HepG2 (cell line): ENCODE results near the gene OR1F1. TPM values are rescaled to one million over a fixed set of nuclear protein-coding genes. Genes with fewer than 3 reads are reported as not detected.
A peak's percentile ranks its signal among the peaks of the same experiment; 100 is the strongest.

Source experiments
- BRD4 ChIP-seq: sonication (generic); formaldehyde crosslinking; IDR thresholded peaks from 2 replicates; pipeline ENCODE4 v1.4.0; 2020; ENCODE audit warnings: missing genetic modification reagents
- CENPX ChIP-seq: sonication (generic); formaldehyde crosslinking; IDR thresholded peaks from 2 replicates; pipeline ENCODE4 v1.9.0; 2021; ENCODE audit warnings: mild to moderate bottlenecking, missing genetic modification reagents, moderate library complexity
- HNRNPK ChIP-seq: fragments of 200-400 bp; formaldehyde crosslinking; IDR thresholded peaks from 2 replicates; pipeline ENCODE4 v1.6.1; 2018; ENCODE audit warnings: low read length, low read depth, moderate library complexity, mild to moderate bottlenecking; ENCODE audit not compliant: poor library complexity, severe bottlenecking
- JDP2 ChIP-seq: sonication (generic); formaldehyde crosslinking; IDR thresholded peaks from 2 replicates; pipeline ENCODE4 v1.8.1; 2022; ENCODE audit warnings: missing genetic modification reagents, borderline replicate concordance
- KLF16 ChIP-seq, 2 experiments: sonication (generic) in 1 of 2; formaldehyde crosslinking in 1 of 2; IDR thresholded peaks; 2 replicates each; pipeline versions ENCODE4 v1.6.1 to v1.8.0; 2016 to 2023; ENCODE audit warnings: missing genetic modification reagents in 2 of 2, missing compliant biosample characterization in 1 of 2
- MED8 ChIP-seq: sonication (generic); formaldehyde crosslinking; IDR thresholded peaks from 2 replicates; pipeline ENCODE4 v1.8.1; 2023; ENCODE audit warnings: mild to moderate bottlenecking, missing genetic modification reagents; ENCODE audit not compliant: insufficient replicate concordance
- MTF2 ChIP-seq: sonication (generic); formaldehyde crosslinking; IDR thresholded peaks from 2 replicates; pipeline ENCODE4 v1.5.0; 2020; ENCODE audit warnings: missing genetic modification reagents, borderline replicate concordance
- SPEN ChIP-seq: sonication (generic); formaldehyde crosslinking; IDR thresholded peaks from 2 replicates; pipeline ENCODE4 v1.5.1; 2020; ENCODE audit warnings: low read depth, mild to moderate bottlenecking, missing genetic modification reagents
- SUZ12 ChIP-seq: fragments of 150-350 bp; IDR thresholded peaks from 2 replicates; pipeline ENCODE4 v1.6.1; 2014; ENCODE audit warnings: low read depth, low read length
- ZBTB7B ChIP-seq: sonication (generic); formaldehyde crosslinking; IDR thresholded peaks from 2 replicates; pipeline ENCODE4 v1.4.0; 2020; ENCODE audit warnings: missing genetic modification reagents
- ZNF549 ChIP-seq: sonication (generic); formaldehyde crosslinking; IDR thresholded peaks from 2 replicates; pipeline ENCODE4 v1.5.0; 2020; ENCODE audit warnings: missing genetic modification reagents
- ZSCAN29 ChIP-seq: sonication (generic); formaldehyde crosslinking; conservative IDR thresholded peaks from 2 replicates; pipeline ENCODE4 v1.4.0; 2020; ENCODE audit warnings: mild to moderate bottlenecking, missing genetic modification reagents
- polyA plus RNA-seq, 8 experiments: library from polyadenylated mRNA; depleted of rRNA in 3 of 8; stranded (reverse) in 7 of 8; unstranded in 1 of 8; fragments of >200 nt; fragmentation: Illumina TruSeq in 4 of 8; extraction: Trizol in 4 of 8; gene quantifications; 2 replicates each; pipeline versions ENCODE4 v1.2.1 to v1.2.3, GENCODE V29; 2011 to 2016; ENCODE audit warnings: low read depth in 4 of 8, missing spikeins in 1 of 8, mixed read lengths in 1 of 8; ENCODE audit not compliant: insufficient read depth in 1 of 8
- total RNA-seq, 5 experiments: library from RNA; depleted of rRNA; stranded (reverse); fragments of >200 nt; fragmentation: Illumina TruSeq; extraction: Trizol; gene quantifications; 2 replicates each; pipeline ENCODE4 v1.2.3, GENCODE V29; 2016; ENCODE audit warnings: low read depth in 1 of 5
- TF ChIP-seq, protein P1 (sequence below): IDR thresholded peaks from 2 replicates; pipeline ENCODE4 v1.6.1; 2016; ENCODE audit warnings: low read depth, borderline replicate concordance
- TF ChIP-seq, protein P2 (sequence below): sonication (generic); formaldehyde crosslinking; IDR thresholded peaks from 2 replicates; pipeline ENCODE4 v1.5.0; 2020; ENCODE audit warnings: mild to moderate bottlenecking, missing genetic modification reagents
- TF ChIP-seq, protein P3 (sequence below): sonication (generic); formaldehyde crosslinking; IDR thresholded peaks from 2 replicates; pipeline ENCODE4 v1.5.1; 2020; ENCODE audit warnings: missing genetic modification reagents, mild to moderate bottlenecking, borderline replicate concordance
- TF ChIP-seq, protein P4 (sequence below), 2 experiments: sonication (generic) in 1 of 2; formaldehyde crosslinking in 1 of 2; IDR thresholded peaks; 2 replicates each; pipeline versions ENCODE4 v1.6.1 to v1.9.0; 2014 to 2022; ENCODE audit warnings: antibody characterized with exemption in 1 of 2, borderline replicate concordance in 1 of 2, inconsistent platforms in 1 of 2, low read depth in 1 of 2, missing genetic modification reagents in 1 of 2

OR1F1 gene
- total and polyA plus RNA-seq, 2 of the 13 experiments (the other 11 are each of a cell fraction or from before 2014, with no cell fraction given): 0.90 TPM; not detected in 1

DNA sequence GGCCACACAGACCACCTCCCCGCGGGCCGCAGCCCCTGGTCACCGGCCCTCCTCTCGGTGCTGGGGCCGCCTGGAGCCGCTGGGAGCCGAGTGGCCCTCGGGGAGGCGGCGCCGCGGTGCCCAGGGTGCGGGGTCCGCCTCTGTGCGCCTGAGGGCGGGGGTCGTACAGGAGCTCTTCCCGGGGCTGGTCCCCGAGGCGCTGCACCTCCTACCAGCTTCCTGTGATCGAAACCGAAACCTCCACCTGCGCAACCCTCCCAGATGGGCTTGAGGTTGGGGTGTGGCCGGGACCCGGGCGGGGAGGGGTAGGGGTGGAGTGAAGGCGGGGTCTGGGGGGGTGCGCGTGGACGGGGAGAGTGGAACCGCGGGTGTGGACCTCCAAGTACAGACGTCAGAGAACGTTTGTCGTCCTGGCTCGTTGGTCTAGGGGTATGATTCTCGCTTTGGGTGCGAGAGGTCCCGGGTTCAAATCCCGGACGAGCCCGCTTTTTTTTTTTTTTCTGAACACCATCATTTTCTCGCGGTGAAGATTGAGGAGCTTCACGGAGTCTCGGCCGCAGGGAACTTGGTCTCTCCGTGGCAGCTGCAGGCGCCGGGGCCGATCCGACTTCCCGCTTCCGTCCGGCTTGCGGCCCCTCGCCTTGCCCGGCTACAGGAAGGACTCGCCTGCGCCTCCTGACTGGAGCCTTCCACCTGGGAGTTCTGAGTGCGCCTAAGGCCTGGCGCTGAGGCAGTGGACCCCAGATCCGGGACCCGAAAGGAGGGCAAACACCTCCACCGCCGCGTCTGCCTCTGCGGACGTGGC, 29.3 kb upstream of the OR1F1 start (continued):
- TF ChIP-seq HNRNPK (peak; percentile 27), KLF16 (CRISPR knock-in tag; IDR thresholded peaks at IDR 0.05) (peak in 1 of 2 experiments; percentile 24; a peak in 1 of 4 replicates), ZNF549 (CRISPR knock-in tag) (no peak), ZBTB7B (no peak; the same call in 1 of the 2 replicates), ZSCAN29 (CRISPR knock-in tag) (peak; percentile 53; the same call in 1 of the 2 replicates), MED8 (CRISPR knock-in tag) (no peak), SPEN (peak; percentile 15; the same call in 1 of the 2 replicates), JDP2 (CRISPR knock-in tag) (no peak), SUZ12 (no peak), MTF2 (CRISPR knock-in tag) (no peak), CENPX (CRISPR knock-in tag) (no peak), BRD4 (0 out of 2 replicates have a peak, but pooled peaks have one; percentile 46)
- TF ChIP-seq, protein P1, sequence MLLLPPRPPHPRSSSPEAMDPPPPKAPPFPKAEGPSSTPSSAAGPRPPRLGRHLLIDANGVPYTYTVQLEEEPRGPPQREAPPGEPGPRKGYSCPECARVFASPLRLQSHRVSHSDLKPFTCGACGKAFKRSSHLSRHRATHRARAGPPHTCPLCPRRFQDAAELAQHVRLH (CRISPR knock-in tag): peak; percentile 58; the same call in 1 of the 2 replicates
- TF ChIP-seq, protein P2, sequence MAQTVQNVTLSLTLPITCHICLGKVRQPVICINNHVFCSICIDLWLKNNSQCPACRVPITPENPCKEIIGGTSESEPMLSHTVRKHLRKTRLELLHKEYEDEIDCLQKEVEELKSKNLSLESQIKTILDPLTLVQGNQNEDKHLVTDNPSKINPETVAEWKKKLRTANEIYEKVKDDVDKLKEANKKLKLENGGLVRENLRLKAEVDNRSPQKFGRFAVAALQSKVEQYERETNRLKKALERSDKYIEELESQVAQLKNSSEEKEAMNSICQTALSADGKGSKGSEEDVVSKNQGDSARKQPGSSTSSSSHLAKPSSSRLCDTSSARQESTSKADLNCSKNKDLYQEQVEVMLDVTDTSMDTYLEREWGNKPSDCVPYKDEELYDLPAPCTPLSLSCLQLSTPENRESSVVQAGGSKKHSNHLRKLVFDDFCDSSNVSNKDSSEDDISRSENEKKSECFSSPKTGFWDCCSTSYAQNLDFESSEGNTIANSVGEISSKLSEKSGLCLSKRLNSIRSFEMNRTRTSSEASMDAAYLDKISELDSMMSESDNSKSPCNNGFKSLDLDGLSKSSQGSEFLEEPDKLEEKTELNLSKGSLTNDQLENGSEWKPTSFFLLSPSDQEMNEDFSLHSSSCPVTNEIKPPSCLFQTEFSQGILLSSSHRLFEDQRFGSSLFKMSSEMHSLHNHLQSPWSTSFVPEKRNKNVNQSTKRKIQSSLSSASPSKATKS (CRISPR knock-in tag): no peak
- TF ChIP-seq, protein P3, sequence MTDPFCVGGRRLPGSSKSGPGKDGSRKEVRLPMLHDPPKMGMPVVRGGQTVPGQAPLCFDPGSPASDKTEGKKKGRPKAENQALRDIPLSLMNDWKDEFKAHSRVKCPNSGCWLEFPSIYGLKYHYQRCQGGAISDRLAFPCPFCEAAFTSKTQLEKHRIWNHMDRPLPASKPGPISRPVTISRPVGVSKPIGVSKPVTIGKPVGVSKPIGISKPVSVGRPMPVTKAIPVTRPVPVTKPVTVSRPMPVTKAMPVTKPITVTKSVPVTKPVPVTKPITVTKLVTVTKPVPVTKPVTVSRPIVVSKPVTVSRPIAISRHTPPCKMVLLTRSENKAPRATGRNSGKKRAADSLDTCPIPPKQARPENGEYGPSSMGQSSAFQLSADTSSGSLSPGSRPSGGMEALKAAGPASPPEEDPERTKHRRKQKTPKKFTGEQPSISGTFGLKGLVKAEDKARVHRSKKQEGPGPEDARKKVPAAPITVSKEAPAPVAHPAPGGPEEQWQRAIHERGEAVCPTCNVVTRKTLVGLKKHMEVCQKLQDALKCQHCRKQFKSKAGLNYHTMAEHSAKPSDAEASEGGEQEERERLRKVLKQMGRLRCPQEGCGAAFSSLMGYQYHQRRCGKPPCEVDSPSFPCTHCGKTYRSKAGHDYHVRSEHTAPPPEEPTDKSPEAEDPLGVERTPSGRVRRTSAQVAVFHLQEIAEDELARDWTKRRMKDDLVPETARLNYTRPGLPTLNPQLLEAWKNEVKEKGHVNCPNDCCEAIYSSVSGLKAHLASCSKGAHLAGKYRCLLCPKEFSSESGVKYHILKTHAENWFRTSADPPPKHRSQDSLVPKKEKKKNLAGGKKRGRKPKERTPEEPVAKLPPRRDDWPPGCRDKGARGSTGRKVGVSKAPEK (CRISPR knock-in tag): 0 out of 2 replicates have a peak, but pooled peaks have one; percentile 63
- TF ChIP-seq, protein P4, sequence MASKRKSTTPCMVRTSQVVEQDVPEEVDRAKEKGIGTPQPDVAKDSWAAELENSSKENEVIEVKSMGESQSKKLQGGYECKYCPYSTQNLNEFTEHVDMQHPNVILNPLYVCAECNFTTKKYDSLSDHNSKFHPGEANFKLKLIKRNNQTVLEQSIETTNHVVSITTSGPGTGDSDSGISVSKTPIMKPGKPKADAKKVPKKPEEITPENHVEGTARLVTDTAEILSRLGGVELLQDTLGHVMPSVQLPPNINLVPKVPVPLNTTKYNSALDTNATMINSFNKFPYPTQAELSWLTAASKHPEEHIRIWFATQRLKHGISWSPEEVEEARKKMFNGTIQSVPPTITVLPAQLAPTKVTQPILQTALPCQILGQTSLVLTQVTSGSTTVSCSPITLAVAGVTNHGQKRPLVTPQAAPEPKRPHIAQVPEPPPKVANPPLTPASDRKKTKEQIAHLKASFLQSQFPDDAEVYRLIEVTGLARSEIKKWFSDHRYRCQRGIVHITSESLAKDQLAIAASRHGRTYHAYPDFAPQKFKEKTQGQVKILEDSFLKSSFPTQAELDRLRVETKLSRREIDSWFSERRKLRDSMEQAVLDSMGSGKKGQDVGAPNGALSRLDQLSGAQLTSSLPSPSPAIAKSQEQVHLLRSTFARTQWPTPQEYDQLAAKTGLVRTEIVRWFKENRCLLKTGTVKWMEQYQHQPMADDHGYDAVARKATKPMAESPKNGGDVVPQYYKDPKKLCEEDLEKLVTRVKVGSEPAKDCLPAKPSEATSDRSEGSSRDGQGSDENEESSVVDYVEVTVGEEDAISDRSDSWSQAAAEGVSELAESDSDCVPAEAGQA (IDR thresholded peaks at IDR 0.05; ENCODE audit: low read depth): no peak
- TF ChIP-seq, protein P4 (CRISPR knock-in tag; IDR thresholded peaks at IDR 0.05; ENCODE audit: borderline replicate concordance): no peak
